Epidermal melanocyte (primary cell): ENCODE measurements around the gene OSTN.
"Not testable (repeated sequence)": the region's sequence is repeated elsewhere in the genome, so short reads cannot be mapped to it uniquely, and the experiment has no call there.

ENCODE experiments used
- DNase-seq: peaks from one replicate; pipeline ENCODE4 v3.0.0; 2011; ENCODE audit warnings: low spot score; ENCODE audit not compliant: insufficient read length

OSTN gene

DNA sequence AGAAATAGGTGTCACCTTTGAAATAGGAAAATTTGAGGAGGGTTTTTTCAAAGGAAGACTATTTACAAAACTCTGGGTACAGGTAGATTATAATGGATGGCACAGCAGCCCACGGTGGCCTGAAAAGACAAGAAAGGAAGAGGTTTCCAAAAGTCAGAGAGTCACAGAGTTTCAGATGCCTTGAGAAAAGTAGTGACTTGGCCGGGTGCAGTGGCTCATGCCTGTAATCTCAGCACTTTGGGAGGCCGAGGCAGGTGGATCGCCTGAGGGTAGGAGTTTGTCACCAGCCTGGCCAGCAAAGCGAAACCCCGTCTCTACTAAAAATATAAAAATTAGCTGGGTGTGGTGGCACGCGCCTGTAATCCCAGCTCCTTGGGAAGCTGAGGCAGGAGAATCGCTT, 35.2 kb downstream of the OSTN start:
- DNase-seq, result no peak

DNA sequence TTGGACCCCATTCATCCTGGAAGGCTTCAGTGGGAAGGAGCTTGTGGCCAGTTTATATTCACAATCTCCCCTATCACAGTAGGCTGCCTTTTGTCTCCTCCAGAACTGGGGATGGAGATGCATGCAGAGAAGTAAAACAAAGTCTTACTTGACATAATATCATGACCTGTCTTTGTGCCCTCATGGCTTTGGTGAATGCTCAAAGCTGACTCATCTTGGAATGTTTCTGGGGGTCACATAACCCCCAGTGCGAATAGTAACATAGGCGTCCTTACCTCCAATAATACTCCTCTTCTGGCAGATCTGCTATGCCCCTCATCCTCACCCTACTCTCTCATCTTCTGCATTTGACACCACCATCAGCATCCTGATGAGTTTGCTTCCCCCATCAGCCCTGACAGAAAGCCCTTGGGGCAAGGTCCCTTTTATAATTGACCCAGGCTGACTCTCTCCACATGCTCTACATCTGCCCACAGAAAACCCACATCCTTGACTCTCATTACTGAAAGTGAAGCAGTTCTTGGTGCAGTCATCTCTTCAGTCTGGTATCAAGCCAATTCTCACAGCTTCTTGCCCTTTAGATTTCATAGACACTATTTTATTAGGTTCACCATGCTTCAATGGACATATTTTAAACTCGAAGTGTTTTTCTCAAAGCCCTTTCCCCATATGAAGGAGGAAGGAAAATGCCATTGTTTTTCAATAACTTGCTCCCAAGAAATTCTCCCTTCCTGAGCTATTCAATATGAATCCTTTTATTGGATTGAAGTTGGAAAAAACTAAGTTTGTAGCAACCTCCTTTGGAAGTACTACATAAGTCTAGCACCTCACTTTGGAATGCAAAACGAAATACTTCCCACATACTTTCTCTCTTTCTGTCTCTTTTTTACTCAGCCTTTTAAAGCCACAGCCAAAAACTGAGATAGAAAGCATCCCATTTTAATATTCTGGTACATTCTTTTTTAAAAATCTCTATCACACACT, 36.6 kb downstream of the OSTN start:
- peak; percentile 15 for DNase-seq

DNA sequence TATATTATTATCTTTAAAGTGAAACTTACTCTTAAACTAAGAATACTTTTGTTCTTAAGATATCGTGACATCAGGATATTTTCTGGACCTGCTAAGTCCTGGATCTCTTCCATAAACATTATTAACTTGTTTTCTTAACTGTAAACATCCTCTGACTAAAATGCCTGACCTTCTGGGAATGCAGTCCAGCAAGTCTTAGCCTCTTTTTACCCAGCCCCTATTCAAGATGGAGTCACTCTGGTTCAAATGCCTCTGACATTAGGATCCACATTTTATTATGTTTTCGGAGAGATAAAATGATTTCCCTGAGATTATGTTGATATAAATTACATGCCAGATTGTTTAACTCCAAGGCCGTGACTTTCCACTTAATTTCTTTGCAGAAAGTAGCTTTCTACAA, 37.6 kb downstream of the OSTN start:
- DNase-seq, result no peak

DNA sequence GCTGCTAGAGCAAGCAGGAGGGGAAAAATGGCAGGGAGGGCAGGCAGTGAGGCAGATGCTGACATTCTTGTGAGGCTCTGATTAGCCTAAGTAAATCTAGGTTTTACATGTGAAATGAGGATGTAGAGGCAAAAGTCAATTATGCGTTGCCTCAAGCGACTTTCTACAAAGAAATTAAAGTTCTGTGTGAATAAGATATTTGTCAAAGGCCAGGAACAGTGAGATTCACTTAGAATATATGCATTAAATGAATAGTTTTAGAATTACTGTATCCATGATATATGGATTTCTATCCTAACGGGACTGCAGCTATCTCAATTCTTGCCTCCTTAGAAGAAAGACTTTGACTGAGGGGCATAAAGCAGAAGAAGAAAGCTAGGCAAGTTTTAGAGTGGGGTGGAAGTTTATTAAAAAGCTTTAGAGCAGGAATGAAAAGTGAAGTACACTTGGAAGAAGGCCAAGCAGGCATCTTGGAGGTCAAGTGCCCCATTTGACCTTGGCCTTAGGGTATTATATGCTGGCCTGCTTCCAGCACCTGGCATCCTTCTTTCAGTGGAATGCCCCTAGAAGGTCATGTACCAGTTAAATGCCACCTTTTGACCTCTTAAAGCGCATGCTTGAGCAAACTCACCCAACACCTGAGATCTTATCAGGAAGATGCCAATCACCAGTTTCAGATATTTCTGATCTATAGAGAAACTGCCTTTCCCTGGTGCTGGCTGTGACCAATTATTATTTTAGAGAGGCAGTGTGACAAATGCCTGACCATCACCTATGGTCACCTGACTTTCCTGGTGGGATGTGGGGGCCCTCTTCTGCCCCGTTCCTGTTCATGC, 38.2 kb downstream of the OSTN start:
- no peak for DNase-seq

DNA sequence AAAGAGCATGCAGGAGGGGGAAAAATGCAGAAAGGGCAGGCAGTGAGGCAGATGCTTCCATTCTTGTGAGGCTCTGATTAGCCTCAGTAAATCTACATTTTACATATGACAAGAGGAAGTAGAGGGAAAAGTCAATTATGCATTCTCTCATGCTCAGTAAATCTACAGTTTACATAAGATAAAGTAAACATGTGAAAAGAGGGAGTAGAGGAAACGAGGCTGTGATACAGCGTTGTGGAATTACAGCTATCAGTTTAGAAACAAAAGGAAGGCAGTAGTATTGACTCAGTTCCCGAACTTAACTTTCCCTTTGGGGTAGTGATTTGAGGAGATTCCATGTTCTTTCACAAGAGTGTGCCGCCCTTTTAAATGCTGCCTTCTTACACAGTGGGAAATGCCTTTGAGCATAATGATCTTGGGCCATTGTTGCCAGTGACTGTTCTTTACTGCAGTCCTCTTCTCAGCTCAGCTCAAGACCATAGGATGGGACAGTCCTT, 39.3 kb downstream of the OSTN start:
- DNase-seq, result no peak

DNA sequence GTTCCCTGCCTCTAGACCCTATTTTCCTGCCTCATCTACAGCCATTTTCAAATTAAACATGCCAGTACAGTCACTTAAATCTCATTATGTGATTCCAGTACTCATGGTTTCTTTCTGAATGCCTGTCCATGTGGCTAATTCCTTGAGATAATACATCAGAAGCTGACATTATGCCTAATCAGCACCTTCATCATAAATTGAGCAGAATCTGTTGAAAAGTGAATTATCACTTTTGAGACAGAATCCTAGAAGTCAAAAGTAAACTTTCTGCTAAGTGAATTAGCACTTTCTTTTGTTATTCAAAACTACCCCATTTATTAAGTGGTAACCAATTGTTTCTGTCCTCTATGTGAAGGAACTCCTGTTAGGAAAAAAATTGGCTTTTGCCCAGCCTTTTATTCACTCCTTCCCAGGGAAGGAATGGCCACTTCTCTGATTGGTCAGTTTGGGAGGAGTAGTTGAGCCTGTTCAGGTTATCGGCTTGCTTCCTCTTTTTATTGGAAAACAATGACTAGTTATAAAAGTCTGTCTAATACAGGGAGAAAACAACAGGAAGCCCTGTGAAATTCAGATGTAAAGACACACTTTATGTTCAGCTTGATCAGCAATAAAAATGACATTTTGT, 40.5 kb downstream of the OSTN start:
- no peak for DNase-seq

DNA sequence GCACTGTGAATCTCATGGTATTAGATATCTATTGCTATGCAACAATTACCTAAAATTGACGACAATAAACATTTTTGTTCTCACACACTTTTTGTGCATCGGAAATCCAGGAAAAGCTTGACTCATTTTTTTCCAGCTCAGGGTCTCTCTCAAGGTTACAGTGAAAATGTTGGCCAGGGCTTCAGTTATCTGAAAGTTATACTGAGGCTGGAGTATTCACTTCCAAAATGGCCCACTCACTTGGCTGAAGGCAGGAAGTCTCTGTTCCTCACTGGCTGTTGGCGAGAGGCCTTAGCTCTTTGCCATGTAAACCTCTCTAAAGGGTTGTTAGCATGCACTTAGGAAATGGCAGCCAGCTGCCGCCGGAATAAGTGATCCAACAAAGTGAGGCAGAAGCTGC, 41.4 kb downstream of the OSTN start:
- no peak for DNase-seq

DNA sequence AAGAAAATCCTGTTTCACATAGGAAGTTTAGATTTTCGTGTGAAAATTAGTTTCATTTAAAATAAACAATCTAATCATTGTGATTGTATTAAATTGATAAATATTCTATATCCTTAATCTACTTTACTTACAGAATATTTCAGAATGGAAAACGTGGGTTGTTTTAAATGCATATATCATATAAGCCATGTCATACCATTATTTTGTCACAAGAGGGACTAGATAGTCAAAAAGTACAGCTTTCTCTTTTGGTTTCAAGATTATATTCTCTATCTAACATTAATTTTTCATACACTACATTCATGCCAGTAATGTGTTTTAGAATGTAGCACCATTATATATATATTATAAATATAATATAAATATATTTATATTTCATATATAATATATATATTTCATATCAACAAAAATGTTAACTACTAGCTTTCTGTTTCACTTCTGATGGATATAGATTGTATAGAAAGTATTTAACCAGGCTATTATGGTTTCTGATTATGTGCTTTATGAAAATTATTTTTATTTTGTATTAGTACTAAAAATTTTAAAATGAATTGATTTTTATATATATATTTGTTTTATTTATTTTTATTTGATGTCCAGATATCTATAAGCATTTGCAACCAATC, 45.3 kb downstream of the OSTN start:
- no peak for DNase-seq

DNA sequence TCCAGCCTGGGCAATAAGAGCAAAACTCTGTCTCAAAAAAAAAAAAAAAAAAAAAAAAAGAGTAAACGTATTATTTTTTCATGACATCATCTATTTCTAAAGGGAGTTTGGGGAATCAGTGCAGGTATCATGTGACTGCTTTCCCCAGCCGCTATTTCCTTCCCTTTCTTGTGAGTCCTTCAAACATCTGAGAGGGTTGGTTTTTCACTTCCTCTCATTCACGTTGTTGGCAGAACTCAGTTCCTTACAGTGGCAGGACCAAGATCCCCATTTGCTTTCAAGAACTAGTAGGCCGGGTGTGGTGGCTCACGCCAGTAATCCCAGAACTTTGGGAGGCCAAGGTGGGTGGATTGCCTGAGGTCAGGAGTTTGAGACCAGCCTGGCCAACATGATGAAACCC, 47.0 kb downstream of the OSTN start:
- DNase-seq, result not testable (repeated sequence)

DNA sequence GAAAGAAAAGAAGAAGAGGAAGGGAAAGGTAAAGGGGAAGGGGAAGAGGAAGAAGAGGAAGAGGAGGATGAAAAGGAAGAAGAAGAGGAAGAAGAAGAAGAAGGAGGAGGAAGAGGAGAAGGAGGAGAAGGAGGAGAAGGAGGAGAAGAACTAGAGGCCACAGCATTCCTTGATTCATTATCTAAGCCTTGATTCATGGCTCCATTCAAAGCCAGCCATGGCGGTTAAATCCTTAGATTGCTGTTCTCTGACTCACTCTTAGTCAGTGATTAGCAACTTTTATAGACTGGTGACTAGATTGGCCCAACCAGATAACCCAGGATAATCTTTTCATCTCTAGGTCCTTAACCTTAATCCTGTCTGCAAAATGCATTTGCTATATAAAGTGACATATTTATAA, 47.6 kb downstream of the OSTN start:
- no peak for DNase-seq

DNA sequence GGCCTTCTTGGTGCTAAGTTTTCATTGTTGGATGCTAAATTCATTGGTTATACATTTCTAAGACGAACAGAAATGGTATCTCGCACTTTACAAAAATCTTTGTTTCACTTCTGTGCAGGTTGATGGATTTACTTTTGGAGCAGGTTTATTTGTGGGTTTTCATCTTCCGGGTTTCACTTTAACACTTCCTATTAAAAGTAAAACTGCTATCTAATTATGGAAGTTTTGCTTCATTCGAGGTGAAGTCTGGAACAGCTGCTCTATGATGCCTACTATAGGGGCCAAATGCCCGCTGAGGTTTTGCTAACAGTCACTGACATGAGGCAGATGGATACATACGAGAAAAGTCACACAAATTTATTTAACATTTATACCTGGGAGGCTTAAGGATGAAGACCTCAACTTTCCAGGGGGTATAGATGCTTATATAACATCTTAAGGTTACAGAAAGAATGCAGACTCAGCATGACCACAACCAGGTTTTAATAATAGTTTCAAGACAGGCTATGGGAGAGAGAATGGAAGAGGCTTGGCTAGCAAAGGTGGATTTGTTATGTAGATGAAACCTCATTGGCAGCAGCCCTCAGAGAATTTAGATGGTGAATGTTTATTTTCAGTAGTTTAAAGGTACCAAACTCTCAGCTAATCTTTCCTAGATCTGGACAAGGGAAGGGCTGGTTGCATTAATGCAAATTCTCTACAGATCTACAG, 54.2 kb downstream of the OSTN start:
- DNase-seq, result no peak

DNA sequence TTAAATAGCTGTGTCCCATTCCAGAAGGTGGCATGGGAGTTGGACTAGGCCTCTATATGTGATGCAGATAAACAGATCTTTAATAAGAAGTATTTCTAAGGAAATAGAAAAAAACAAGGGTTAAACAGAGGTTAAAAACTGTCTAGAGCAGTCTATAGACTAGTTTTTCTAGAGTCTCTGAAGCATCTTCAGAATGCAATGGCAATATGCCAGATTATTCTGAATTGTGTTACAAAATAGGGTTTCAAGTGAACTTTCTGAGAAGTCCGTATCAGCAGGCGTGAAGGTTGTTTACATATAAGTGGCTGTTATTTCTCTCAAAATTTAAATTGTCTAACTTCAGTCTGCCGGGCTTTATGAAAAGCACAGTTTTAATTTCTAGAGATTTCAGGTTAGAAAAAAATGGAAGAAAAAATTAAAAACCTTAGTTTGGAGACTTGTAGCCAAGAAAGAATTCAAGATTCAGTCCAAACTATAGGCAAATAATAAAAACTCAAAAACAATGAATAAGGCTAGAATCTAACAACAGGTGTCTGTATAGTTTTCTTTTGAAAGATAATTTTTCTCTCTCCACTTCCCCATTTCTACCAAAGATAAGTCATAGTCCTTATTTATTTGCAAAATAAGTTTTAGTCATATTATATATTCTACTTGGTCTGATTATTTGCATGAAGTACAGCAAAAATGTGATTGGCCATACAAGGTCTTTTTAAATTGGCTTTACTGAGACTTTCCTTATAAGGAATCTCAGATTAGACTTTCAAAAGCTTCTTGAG, 55.2 kb downstream of the OSTN start:
- no peak for DNase-seq

DNA sequence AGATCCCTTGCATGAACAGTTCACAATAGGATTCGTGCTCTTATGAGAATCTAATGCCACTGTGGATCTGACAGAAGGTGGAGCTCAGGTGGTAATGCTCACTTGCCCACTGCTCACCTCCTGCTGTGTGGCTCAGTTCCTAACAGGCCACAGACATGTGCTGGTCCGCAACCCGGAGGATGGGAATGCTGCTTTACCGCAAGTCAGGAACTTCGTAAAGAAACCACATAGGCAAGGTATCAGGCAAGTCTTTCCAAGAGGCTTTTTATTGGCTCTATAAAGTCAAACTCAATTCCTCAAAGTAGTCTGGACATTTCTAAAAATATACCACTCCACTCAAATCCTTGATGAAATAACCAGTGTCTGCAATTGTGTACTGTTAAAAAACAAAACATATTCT, 56.1 kb downstream of the OSTN start:
- no peak for DNase-seq

DNA sequence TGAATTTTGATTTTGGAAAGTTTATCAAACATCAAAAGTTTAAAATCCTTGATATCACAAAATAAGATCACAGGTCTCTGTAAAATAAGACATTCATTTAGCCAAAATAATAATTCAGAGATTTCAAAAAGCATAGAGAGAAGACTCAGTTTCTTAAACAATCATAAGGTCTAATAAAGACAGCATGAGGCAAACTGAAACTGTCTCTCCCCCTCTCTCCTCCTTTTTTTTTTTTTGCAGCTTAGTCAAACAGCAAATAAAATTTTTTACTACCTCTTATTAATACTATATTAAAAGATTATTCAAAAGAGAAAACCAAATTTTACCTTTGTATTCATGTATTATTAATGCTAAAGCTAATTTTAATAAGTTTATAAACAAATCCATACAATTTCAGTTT, 57.4 kb downstream of the OSTN start:
- no peak for DNase-seq

DNA sequence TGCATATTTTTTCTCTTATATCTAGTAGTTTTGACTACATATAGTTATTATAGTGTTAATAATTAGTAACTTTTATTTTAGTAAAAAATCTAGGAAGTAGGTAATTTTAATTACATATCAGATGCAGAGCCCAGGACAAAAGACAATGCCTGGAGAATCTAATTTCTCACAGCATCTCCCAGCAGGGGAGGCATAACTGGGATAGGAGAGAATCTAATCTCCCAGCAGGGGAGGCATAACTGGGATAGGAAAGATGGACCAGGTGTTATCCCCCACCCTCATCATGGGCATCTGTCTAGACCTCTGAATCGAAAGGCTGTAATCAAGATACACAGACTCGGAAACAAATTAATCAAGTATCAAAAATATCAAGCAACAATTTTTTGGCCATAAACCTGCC, 58.2 kb downstream of the OSTN start:
- DNase-seq, result no peak

DNA sequence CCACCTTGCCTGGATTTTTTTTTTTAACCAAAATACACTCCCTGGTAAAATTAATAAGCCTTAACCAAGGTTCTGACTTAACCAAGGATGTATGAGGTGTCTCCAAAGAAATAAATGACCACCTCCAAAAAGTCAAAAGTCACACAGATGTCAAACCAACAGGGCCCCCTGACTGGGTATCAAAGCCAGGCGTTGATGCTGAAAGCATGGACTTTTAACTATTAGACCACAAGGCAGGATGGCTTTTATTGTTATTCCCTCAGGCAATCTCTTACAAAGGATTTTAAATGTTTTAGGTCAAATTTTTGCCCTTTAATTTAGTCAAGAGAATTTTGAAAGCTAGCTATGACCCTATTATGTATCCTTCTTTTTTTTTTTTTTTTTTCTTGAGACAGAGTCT, 60.4 kb downstream of the OSTN start:
- no peak for DNase-seq

DNA sequence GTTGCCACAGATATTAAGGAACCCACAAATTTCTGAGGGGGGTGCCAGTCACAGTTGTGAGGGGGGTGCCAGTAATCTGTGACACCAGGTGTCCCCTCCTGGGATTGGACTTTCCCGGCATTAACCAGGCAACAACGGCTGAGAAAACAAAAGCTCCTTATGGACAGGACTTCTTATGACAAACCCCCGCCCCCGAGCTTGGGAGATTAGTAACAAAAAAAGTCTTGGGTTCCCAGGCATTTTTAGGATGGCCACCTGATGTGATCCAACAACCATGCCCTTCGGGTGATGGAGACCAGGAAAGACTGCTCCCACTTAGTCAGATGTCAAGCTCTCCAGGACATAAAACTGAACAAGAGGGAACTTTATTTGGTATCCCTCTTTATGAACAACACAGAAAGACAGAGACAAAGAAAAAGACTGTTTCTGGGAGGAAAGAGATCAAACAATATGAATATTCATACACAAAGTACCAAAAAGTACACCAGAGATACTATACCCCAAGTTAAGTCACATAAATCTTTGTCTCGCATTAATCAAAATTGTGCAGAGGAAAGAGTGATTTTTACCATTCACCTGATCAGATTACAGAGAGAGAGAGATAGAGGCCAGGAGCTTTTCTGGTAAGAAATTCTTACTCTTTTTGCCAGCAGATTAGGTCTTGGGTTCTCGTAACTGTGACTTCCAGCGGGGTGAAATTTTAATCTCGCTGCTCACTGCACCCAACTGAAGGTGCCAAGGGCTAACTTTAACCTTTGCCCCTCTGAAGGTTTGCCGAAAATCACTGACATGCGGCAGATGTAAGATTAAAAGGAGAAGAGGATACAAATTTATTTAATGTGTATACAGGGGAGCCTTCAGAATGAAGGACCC, 61.6 kb downstream of the OSTN start:
- DNase-seq, result no peak

DNA sequence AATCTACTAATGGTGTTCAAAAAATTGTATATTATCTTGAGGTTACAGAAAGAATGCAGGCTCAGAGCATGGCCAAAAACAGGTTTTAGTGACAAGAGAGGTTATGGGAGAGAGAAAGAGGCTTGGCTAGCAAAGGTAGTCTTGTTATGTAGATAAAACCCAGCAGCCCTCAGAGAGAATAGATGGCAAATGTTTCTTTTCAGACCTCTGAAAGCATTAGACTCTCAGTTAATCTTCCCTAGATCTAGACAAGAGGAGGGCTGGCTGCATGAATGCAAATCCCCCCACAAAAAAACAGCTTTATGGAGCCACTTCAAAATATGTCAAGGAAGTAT, 62.2 kb downstream of the OSTN start:
- no peak for DNase-seq

DNA sequence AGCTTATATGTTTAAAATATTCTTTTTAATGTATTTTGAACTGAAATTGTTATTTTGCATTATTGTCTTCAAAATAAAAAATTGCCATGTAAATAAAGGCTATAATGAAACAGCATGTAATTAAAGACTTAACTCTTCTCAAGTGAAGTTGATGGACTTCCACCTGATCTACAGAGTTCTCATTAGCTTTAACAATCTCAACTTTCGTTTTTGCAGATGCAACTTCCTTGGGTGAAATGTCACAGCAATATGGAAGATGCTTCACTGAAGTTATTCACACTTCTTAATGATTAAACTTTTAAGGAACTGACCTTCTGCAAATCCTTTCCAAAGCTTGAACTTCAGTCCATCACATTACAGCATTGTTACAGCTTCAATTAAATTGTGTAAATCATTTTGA, 63.6 kb downstream of the OSTN start:
- no peak for DNase-seq
